Heart right ventricle (tissue), 16 donors: ENCODE data around the gene ADSS1. TPM values are rescaled to one million over a fixed set of nuclear protein-coding genes. Genes with fewer than 3 reads are reported as not detected.

ENCODE experiments used
- ATAC-seq, 8 donors: fragments of 200-7000 bp; cut with Tn5 transposase; one replicate each; pipeline ENCODE4 v1.9.1; 2020; ENCODE audit warnings: mild to moderate bottlenecking in 8 of 8, moderate library complexity in 8 of 8, moderate number of reproducible peaks in 1 of 8
- DNase-seq, 2 donors: peaks; one replicate each; pipeline ENCODE4 v3.0.0-alpha.2; 2020
- H3K27ac ChIP-seq, 10 donors: fragments of 200-600 bp; sonication (generic) in 2 of 10; one replicate each; pipeline versions ENCODE4 v1.5.0 to v1.8.0; 2020 to 2022; ENCODE audit warnings: mild to moderate bottlenecking in 3 of 10
- H3K27me3 ChIP-seq, 7 donors: fragments of 200-600 bp; one replicate each; pipeline ENCODE4 v1.8.0; 2021 to 2022; ENCODE audit warnings: mild to moderate bottlenecking in 2 of 7
- H3K36me3 ChIP-seq, 9 donors: fragments of 200-600 bp; sonication (generic) in 1 of 9; one replicate each; pipeline versions ENCODE4 v1.5.0 to v1.8.0; 2020 to 2022; ENCODE audit warnings: mild to moderate bottlenecking in 2 of 9
- H3K4me1 ChIP-seq, 9 donors: fragments of 200-600 bp; sonication (generic) in 1 of 9; one replicate each; pipeline versions ENCODE4 v1.5.0 to v1.8.0; 2020 to 2022; ENCODE audit warnings: mild to moderate bottlenecking in 4 of 9
- H3K4me3 ChIP-seq, 10 donors: fragments of 200-600 bp; sonication (generic) in 2 of 10; one replicate each; pipeline versions ENCODE4 v1.5.0 to v1.8.0; 2020 to 2022; ENCODE audit warnings: mild to moderate bottlenecking in 7 of 10, moderate library complexity in 2 of 10
- H3K9me3 ChIP-seq, 11 donors: fragments of 200-600 bp in 10 of 11; sonication (generic) in 2 of 11; one replicate each; pipeline versions ENCODE4 v1.5.0 to v1.8.0; 2013 to 2022; ENCODE audit warnings: mild to moderate bottlenecking in 2 of 11, control low read depth in 1 of 11, moderate library complexity in 1 of 11
- CTCF ChIP-seq, 9 donors: fragments of 200-600 bp; sonication (generic) in 2 of 9; IDR thresholded peaks; one replicate each; pipeline versions ENCODE4 v1.5.0 to v1.8.0; 2021 to 2022; ENCODE audit warnings: antibody characterized with exemption in 9 of 9, mild to moderate bottlenecking in 5 of 9, moderate library complexity in 1 of 9
- WGBS, 2 donors: extraction: QIAGEN DNeasy Blood & Tissue Kit; methylation state at CpG; one replicate each; pipeline ENCODE4 v1.1.7; 2013; ENCODE audit warnings: inconsistent platforms in 1 of 2; 5-methylcytosine and 5-hydroxymethylcytosine counted together
- intact Hi-C, 10 donors: fragments of 100-400 bp; cut with DNase I; formaldehyde crosslinking; loops; one replicate each; pipeline versions ENCODE4 v1.11.1 to v1.14.2; 2022
- polyA plus RNA-seq, 2 donors: library from polyadenylated mRNA; stranded (reverse); fragments of 200-250 nt; gene quantifications; one replicate each; pipeline ENCODE4 v1.2.3, GENCODE V29; 2013
- total RNA-seq, 10 donors: library from RNA; stranded (reverse); fragmentation: NEBNext Ultra II Directional in 3 of 10; extraction: Animal tissue kit (Norgen Biotek cat#: 25700) in 3 of 10; gene quantifications; one replicate each; pipeline versions ENCODE4 v1.2.1 to v1.2.4, GENCODE V29; 2021 to 2023
- donor health status: Arrhythmogenic right ventricular cardiomyopathy.
- donor health status: ischemic (EF 13 %, LVEDD 7.1; RV severe dilation, severe dysfunction).
- donor health status: healthy with polysubstance abuse.
- donor health status: DM: no; HTN: yes; CAD: no.
- donor health status: DM: no; HTN: no; CAD: no.
- donor health status: ischemic (EF 25% LVEDD 6.9; RV normal size, moderate dysfunction).
- donor health status: ischemic (EF 25% LVEDD 5.7; RV mildly dilated, moderate dysfunction).
- donor health status: healthy.
- donor health status: DM: yes; HTN: yes; CAD: no.
- donor health status: Ischemic cardiomyopathy.
- donor health status: ischemic (EF 35%, LVEDD 5.7; RV mildly dilated, moderate dysfunction).
- donor health status: nonischemic (EF 11% LVEDD 7.7; RV severe dilation, severe dysfunction).
- donor health status: DM: yes; HTN: yes; CAD: no.
- donor health status: PGD.
- donor health status: ischemic (EF 29% LVEDD 5.4; RV normal size, mild dysfunction).
- donor health status: nonischemic (EF 23%, LVEDD 6.1; RV moderate dilation, normal function).

The ADSS1 gene
- total and polyA plus RNA-seq, 12 donors: 74.6 to 295 (median 195) TPM

GRCh38 chr14:104781271-104782077, 57.4 kb downstream of the ADSS1 start:
- DNase-seq: no peak
- peaks cover 0 to 60% (median 5%) of the 10 kb centered on the region in 9 donors for H3K36me3 ChIP-seq
- no peak for ATAC-seq
- TF ChIP-seq CTCF (IDR thresholded peaks at IDR 0.05): no peak
- no peak overlapping the region for H3K27ac ChIP-seq
- no peak overlapping the region for H3K4me3 ChIP-seq
- H3K9me3 ChIP-seq: no peaks in the 10 kb centered on the region
- intact Hi-C loops: no loop called here
- no peaks in the 10 kb centered on the region for H3K27me3 ChIP-seq
- WGBS, 2 donors: 89 to 91% methylated on average over 20 of the region's 20 CpGs
- H3K4me1 ChIP-seq: peaks cover 0 to 14% (median 2%) of the 10 kb centered on the region in 9 donors

- Histone ChIP-seq H3K4me3 (no peak overlapping the region), H3K27ac (no peak overlapping the region), H3K9me3 (no peaks in the 10 kb centered on the region), H3K36me3 (peaks cover 0 to 62% (median 0%) of the 10 kb centered on the region in 9 donors), H3K27me3 (no peaks in the 10 kb centered on the region), H3K4me1 (peaks cover 0 to 22% (median 9%) of the 10 kb centered on the region in 9 donors)
- DNase-seq (no peak), ATAC-seq (no peak)
- no peak for TF ChIP-seq CTCF (IDR thresholded peaks at IDR 0.05)
- WGBS, 2 donors: 91 to 92% methylated on average over 25 to 28 of the region's 28 CpGs
- intact Hi-C loops: no loop called here
These were observed 58.2 kb downstream of the ADSS1 start for GRCh38 chr14:104782086-104782807.

- intact Hi-C loops: no loop called here
- Histone ChIP-seq H3K4me1 (peaks cover 0 to 27% (median 14%) of the 10 kb centered on the region in 9 donors), H3K9me3 (no peaks in the 10 kb centered on the region), H3K4me3 (no peak overlapping the region), H3K27ac (no peak overlapping the region), H3K36me3 (peaks cover 0 to 62% (median 0%) of the 10 kb centered on the region in 9 donors), H3K27me3 (no peaks in the 10 kb centered on the region)
- ATAC-seq: no peak
- no peak for DNase-seq
- no peak for TF ChIP-seq CTCF (IDR thresholded peaks at IDR 0.05)
- 78 to 81% methylated on average over 13 of the region's 13 CpGs for WGBS, 2 donors
These were observed 58.7 kb downstream of the ADSS1 start for GRCh38 chr14:104782808-104783139.

- Histone ChIP-seq H3K36me3 (peaks cover 0 to 68% (median 0%) of the 10 kb centered on the region in 9 donors), H3K4me1 (peaks cover 3 to 35% (median 22%) of the 10 kb centered on the region in 9 donors), H3K27me3 (no peaks in the 10 kb centered on the region), H3K4me3 (no peak overlapping the region), H3K27ac (no peak overlapping the region), H3K9me3 (no peaks in the 10 kb centered on the region)
- ATAC-seq (no peak), DNase-seq (no peak)
- WGBS, 2 donors: 90 to 91% methylated on average over 16 of the region's 16 CpGs
- intact Hi-C loops: no loop called here
- no peak for TF ChIP-seq CTCF (IDR thresholded peaks at IDR 0.05)
These were observed 59.6 kb downstream of the ADSS1 start for GRCh38 chr14:104783484-104784217.
